NCI-H69 (cell line): Measurements from ENCODE around the gene ABL2.
A peak's percentile ranks its signal among the peaks of the same experiment; 100 is the strongest.
"Not testable (repeated sequence)": the region's sequence is repeated elsewhere in the genome, so short reads cannot be mapped to it uniquely, and the experiment has no call there.

Experiments
- DNase-seq: peaks from one replicate; lab custom pipeline; 2025; lab: John Stamatoyannopoulos, UW

The ABL2 gene

GRCh38 chr1:179229214-179230140, at the start of gene ABL2:
Gene ABL2 (minus strand): TSS chr1:179229677. CDS start chr1:179229397, 280 bp downstream.
- DNase-seq, result peak; percentile 92

GRCh38 chr1:179278920-179279319, 49.4 kb upstream of the ABL2 start:
- no peak for DNase-seq

- DNase-seq, result peak; percentile 7
These were observed 44.9 kb upstream of the ABL2 start for GRCh38 chr1:179274424-179274823.

- no peak for DNase-seq
These were observed 39.6 kb upstream of the ABL2 start for GRCh38 chr1:179269071-179269470.

- no peak for DNase-seq
These were observed 35.0 kb upstream of the ABL2 start for GRCh38 chr1:179264507-179264906.

GRCh38 chr1:179263121-179263520, 33.6 kb upstream of the ABL2 start:
- no peak for DNase-seq

- DNase-seq, result no peak
These were observed 32.7 kb upstream of the ABL2 start for GRCh38 chr1:179262183-179262582.

GRCh38 chr1:179253286-179253972, 24.0 kb upstream of the ABL2 start:
- no peak for DNase-seq

- no peak for DNase-seq
These were observed 23.1 kb upstream of the ABL2 start for GRCh38 chr1:179252606-179253005.

GRCh38 chr1:179251675-179252074, 22.2 kb upstream of the ABL2 start:
- peak; percentile 66 for DNase-seq

GRCh38 chr1:179247923-179248322, 18.4 kb upstream of the ABL2 start:
- no peak for DNase-seq

- DNase-seq, result not testable (repeated sequence)
These were observed 15.9 kb upstream of the ABL2 start for GRCh38 chr1:179245426-179245825.

- no peak for DNase-seq
These were observed 12.1 kb upstream of the ABL2 start for GRCh38 chr1:179241530-179242097.

- no peak for DNase-seq
These were observed 7.7 kb upstream of the ABL2 start for GRCh38 chr1:179237222-179237621.

- DNase-seq, result no peak
These were observed 5.4 kb upstream of the ABL2 start for GRCh38 chr1:179234863-179235262.

- no peak for DNase-seq
These were observed 2.4 kb upstream of the ABL2 start for GRCh38 chr1:179231923-179232322.

- no peak for DNase-seq
These were observed 1.2 kb upstream of the ABL2 start for GRCh38 chr1:179230721-179231120.

GRCh38 chr1:179230251-179230650, 774 bp upstream of the ABL2 start:
- DNase-seq, result peak; percentile 31

GRCh38 chr1:179228783-179229213, 679 bp downstream of the ABL2 start:
- peak; percentile 76 for DNase-seq

- DNase-seq, result no peak
These were observed 2.7 kb downstream of the ABL2 start for GRCh38 chr1:179226738-179227137.

GRCh38 chr1:179224466-179224865, 5.0 kb downstream of the ABL2 start:
- DNase-seq, result not testable (repeated sequence)

GRCh38 chr1:179221121-179221520, 8.4 kb downstream of the ABL2 start:
- DNase-seq, result not testable (repeated sequence)
